ENCODE measurements around the gene TCERG1L.

TCERG1L gene

DNA sequence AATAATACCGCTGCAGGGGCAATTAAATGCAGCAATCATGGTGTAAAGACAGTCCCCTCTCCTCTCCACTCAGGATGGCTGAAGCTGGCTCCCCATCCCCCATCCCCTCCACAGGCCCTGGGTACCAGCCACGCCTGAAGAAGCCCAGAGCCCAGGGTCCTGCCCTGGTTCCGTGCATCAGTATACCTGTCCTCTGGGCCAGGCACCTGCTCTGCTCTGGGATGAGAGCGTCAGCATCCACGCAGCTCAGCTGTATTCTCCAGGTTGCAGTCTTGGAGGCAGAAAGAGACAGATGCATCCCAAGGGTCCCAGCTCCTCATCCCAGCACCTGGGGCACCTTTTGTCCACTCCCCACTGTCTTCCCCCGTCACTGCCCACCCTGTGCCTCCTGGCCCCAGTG, 233.8 kb downstream of the TCERG1L start:
- no peak for DNase-seq

DNA sequence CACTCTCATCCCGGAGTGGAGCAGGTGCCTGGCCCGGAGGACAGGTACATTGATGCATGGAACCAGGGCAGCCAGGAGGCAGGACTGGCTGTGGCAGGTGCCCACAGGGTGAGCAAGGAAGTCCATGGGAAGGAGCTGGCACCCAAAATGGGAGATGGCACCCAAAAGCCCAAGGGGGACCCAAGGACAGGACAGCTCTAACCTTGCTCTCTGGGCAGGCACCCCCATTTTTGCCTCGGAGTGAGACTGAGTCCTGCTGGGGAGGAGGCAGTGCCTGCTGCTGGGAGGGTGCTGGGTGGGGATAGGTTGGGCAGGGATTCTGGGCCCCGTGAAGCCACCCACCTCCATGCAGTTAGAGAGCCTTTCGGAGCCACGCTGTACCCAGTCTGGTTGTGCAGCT, 234.5 kb downstream of the TCERG1L start:
- no peak for DNase-seq

DNA sequence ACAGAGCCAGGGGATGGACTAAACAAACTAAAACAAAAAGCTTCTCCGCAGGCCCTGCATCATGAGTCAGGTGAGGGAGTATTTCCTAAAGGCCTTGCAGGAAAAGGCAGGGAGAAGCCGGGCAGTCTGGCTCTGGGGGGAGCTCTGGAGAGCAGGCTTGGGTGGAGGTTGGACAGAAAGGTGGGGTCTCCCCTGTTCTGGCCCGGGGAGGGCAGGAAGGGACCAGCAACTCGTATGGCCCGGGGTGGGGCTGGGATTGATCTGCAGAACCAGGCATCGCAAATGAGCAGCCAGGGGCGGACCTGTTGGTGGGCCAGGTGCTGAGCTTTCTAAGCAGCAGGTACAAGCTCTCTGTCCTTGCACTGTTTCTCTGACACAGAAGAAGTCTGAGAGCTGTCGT, 235.2 kb downstream of the TCERG1L start:
- no peak for DNase-seq

DNA sequence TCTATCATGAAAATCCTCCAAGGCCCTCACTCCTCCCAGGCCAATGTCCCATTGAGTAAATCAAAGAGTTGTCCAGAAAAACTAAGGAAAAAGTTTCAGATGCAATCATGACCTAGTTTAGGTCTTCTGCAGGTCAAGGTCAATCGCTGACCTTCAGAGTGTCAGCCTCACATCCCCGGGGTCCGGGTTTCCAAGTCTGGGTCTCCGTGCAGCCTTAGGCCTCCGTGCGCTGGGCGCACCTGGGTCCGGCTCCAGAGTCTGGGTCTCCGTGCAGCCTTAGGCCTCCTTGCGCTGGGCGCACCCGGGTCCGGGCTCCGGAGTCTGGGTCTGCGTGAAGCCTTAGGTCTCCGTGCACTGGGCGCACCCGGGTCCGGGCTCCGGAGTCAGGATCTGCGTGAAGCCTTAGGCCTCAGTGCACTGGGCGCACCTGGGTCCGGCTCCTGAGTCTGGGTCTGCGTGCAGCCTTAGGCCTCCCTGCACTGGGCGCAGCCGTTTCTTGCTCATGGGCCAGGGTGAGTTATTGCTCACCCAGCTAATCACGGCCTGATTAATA, 236.2 kb downstream of the TCERG1L start:
- no peak for DNase-seq

DNA sequence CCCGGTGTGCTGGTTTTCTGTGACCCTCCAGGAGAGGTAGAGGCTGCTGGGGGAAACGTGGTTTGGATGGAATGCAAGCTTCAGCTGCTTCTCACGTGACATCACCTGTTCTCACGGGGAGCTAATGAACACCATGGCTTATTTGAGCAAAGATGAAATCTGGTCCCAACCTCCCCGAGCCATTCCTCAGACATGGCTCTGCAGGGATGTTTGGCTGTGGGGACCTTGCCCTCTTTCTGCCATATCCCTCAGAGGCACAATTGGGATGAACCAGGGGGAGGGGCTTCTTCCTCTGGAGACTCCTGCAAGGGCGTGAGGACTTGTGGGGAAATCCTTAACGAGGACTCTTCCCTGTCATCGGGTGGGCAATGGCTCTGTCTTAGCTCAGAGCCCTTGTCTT, 236.8 kb downstream of the TCERG1L start:
- no peak for DNase-seq

DNA sequence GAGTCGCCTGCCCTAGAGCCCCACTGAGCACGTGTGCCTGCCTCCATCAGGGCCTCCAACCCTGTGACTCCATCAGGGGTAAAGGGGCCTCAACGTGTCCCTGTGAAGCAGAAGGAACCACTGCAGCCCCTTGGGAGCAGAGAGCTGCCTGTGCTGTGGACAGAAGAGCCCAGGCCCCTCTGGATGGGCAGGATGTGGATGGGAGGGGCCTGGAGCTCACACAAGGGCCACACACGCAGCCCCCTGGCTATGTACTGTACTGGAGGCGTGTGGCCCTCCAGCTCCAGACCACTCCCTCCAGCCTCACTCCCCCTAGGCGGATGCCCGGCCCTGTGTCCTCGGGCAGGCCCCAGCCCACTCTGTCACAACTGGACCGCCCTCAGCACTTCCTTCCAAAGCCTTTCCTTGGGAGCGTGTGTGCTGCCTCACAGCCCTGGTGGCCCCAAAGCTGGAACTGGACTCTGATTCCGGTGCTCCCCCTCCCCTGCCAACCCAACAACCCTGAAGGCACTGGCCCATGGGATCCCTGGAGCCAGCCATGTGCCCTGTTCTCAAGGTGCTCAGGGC, 238.0 kb downstream of the TCERG1L start:
- DNase-seq, result no peak

DNA sequence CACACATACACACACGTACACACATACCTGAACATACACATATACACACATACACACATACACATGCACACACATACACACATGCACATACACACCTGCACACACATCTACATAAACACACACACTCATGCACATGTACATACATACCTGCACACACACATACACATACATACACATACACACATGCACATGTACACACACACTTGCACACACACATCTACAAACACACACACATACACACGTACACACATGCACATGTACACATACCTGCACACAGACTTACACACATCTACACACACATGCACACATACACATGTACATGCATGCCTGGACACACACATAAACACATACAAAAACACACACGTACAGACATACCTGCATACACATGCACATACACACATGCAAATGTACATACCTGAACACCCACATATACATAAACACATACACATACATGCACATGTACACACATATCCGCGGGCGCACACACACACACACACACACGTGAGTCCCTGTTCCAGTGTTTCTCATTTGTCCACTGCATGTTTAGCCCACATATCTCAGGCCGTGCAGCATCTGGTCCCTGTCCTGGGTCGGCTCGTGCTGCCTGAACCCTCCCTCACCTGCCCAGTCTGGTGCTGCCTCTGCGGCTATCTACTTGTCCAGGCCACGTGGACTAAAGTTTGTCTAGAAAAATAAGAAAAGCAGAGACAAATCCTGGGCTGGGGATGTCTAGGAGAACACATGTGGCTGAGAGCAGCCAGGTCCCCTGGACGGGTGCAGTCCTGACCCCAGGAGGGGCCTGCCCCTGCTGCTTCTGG, 238.7 kb downstream of the TCERG1L start:
- DNase-seq, result no peak

DNA sequence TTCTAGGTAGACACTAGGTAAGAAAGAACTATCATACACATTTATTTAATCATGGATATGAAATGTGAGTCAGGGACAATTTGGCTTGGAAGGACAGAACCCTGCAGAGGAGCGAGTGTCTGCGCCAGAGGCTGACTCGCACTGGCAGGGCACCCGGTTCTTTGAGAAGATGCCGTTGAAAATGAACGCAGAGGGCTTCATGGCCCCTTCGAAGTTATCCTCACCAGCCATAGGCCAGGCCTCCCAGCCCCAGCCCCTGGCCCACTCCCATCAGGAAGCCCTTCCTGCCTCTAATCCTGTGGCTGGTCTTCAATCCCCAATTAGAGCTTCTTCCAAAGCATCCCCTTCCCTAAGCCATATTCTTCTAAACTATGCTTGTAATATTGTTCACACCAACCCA, 239.8 kb downstream of the TCERG1L start:
- no peak for DNase-seq

DNA sequence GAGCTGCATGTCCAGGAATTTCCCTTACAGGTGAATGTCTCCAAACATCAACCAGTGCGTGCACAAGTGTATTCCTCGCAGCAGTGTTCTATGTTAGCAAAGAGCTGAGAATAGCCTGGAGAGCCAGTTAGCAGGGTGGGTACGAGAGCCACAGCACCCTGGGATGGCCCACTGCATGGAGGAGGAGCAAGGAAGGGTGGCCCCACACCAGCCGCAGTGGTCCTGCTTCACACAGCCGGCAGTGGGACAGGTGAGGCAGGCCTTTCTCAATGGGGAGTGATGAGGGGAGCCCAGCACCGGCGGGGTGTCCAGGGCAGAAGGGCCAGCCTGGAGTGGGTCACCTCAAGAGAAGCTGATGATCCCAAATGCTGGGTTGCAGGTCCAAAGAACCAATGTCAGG, 240.7 kb downstream of the TCERG1L start:
- DNase-seq, result no peak

DNA sequence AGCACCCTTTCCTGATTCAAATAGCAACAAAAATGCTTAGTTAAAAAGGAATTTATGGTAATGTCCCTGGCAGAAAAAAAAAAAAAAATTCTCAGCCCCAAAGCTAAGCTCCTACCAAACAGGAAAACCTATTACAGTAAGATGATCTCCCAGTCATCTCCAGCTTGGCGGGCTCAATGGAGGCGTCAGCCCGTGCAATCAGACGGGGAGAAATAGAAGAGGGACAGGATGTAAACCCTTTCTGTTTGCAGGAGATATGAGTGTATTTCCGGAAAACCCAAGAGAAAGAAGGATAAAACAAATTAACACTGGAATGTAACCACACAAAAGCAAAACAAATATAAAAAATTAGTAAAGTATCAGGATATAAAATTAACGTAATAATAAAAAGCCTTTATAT, 242.8 kb downstream of the TCERG1L start:
- no peak for DNase-seq

DNA sequence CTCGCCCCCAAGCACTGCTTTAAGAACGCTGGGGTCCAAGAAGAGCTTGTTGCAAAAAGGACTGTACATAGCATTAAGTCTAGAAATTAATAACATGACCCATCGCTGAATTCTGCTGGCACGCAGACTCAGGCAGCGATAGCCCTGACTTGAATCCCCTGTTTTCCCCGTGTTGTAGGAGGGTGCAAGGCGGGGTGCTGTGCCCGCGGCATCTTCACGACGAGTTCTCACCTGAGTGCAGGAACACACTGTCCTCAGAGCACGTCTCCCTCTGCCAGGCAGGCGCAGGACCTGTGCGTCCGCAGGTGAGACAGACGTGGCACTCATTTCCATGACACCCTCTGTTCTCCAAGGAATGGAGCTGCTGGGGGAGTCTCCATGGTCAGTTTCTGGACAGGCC, 243.2 kb downstream of the TCERG1L start:
- DNase-seq, result no peak

DNA sequence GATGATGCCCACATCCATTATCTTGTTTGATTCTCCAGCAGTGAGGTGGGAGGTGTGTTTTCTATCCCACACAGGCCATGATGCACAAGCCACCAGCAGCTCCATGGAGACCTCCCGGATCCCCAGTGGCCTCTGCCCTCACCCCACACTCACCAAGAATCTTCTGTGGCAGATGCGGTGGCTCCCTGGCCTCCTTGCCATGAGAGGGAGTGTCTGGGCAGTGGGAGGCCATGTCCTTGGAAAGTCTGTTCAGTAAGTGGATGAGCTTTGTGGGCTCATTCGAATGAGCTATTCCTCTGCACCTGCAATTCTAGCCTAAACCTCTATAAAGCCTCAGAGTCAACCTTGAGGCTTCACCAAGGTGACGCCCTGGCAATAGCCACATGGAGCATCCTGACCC, 243.8 kb downstream of the TCERG1L start:
- DNase-seq, result no peak

DNA sequence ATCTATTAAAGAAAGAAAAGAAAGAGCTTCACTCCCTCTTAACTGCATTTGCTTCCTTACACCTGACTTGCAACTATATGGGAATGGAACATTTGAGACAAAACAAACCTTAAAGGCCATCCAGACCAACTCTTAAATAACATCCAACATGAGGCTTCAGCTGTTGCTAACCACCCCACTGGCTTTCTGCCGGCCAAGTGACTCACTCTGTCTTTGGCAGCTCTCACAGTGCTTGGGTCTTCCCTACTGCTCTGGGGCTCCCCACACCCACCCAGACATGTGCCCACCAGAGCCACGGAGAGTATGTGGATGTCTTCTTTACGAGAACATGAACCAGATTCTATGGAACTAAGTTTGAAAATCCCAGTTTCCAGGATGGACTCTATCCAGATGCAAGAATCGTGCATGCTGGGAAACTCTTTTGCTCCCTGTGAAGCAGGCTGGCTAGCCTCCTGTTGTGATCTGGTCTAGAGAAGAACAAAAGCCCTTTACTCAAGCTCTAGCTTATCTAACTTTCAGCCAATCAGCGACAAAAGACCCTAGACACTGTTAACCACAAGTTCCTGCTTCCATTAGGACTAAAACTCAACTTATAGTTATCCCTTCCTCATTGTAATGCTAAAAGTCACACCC, 245.7 kb downstream of the TCERG1L start:
- no peak for DNase-seq

DNA sequence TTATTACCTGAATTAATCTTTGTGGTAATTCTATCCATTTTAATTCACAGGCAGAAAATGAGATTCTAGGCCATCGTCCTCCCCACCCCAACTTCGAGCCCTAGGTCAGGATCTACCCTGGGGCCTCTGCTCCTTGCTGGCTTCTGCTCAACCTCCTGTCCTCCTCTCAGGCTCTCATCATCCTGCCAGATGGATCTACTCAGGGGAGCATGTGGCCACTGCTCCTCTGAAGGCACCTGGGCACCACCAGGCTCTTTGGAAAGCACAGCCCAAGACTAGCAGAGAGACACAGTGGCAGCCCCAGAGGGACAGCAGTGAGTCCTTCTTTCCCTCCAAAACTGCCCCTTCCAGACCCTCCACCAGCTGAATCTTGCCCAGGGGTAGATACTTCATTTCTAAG, 248.2 kb downstream of the TCERG1L start:
- DNase-seq, result no peak

DNA sequence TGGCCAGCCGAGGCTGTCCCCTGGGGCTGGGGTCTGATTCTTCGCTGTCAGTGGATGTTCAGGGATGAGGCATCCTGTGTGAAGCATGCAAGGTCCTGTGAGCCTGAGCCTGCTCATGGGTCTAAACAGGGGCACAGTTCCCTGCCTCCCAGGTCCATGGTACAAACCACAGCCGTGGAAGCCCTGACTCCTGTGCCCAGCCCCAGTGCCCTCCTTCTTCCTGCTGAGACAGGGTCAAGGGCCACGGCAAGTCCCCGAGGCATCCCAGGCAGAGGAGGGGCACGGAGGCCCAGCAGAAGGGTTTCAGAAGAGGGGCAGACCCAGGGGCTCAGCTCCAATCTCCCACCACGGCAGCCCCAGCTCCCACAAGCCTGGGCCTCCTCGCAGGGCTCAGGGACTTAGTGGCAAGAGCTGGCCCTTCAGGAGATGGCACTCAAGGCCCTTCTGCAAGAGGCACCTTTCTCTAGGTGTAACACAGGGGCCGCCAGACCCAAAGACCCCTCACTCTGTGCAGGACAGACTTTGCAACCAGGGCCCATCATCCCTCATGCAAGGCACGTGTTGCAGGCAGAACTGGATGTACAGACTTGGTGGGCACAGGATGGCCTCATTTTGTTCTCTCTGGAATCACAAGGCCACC, 248.8 kb downstream of the TCERG1L start:
- DNase-seq, result no peak

DNA sequence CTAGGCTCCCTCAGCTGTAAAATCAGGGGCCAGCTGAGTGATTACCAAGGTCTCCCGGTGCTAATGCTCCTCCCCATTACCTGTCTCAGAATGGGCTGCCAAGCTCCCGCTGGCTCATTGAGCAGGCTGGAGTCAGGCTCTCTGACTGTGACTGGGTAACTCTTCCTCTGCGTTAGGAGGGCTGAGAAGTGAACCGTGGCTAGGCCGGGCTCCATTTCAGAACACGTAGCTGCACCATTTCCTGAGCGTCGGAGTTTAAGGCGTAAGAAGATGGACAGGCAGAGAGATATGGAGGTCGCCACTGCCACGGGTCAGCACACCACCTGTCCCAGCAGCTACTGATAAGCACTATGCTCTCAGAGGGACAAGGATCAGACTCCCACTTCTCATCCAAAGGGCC, 250.3 kb downstream of the TCERG1L start:
- DNase-seq, result no peak

DNA sequence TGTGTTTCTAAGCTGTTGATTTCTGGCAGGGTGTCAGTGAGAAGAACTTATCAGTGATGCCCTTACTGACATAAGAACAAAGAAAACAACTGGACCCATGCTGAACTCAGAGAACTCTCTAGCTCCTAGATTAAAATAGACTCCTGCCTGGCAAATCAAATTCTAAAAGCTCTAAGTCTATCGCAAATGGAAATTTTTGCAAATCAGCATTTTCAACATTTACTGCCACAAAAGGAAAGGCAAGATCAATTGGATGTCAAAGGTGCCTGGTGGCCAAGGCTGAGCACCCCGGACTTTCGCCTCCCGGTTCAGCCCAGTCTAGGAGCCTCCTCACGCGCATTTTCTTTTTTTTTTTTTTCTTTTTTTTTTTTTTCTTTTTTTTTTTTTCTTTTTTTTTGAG, 251.6 kb downstream of the TCERG1L start:
- DNase-seq, result no peak

DNA sequence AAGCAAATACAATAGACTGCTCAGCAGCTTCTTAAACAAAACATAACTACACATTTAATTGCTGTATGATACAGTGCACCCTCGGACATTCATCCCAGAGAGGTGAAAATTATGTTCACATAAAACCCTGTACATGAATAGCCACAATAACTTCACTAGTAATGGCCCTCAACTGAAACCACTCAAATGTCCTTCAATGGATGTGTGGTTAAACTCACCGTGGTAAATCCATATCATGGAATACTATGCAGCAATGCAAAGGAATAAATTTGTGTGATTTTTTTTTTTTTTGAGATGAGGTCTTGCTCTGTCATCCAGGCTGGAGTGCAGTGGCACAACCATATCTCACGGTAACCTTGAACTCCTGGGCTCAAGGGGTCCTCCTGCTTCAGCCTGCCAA, 252.7 kb downstream of the TCERG1L start:
- DNase-seq, result no peak

DNA sequence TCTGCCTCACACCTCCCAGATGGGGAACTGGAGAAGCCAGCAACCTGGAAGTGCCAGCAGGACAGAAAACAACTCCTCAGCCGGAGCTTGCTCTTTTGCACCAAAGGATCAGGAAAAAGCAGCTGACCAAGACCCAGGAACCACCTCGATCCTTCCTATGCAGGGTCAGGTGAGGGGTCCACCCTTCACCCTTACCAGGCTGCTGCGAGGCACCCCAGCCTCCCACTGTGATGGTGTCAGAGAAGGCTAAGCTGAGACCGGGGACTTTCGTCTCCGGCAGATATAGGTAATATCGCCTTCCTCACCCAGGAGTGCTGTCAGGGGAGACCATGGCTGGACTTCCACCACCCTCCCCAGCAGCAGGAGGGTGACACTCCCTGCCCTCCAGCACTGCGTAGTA, 254.7 kb downstream of the TCERG1L start:
- no peak for DNase-seq

DNA sequence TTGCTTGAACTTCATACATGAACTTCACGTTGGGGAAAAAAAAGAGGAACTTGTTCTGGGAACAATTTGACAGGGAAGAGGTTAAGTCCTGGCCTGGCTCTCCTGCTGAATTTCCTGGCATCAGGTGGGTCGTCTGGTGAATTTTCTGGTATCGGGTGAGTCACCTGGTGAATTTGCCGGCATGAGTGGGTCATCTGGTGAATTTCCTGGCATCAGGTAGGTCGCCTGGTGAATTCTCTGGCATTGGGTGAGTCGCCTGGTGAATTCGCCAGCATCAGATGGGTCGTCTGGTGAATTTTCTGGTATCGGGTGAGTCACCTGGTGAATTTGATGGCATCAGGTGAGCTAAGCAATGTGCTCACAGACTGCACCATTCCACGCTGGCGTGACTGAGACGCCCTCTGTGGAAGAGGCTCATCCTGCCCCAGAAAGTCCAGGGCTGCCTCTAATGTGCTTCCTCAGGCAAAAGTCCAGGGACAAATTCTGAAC, 255.4 kb downstream of the TCERG1L start:
- DNase-seq, result no peak

DNA sequence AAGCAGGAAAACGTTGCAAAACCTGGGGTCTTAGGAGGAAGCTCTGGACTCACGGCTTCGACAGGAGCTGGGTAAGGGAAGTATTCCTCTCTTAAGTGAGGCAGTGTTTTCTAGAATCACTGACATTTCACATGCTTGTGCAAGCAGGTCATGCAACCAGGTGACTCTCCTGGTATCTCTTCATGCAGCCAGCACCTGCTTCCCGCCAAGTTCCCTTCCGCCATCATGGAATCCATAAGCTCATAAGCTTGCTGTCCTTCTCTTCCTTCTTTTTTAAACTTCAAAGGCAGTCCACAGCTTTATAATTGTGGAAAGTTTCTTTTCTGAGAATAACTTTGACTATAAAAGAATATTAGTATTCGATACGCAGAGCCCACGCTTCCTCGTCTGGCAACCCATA, 256.1 kb downstream of the TCERG1L start:
- DNase-seq, result no peak

DNA sequence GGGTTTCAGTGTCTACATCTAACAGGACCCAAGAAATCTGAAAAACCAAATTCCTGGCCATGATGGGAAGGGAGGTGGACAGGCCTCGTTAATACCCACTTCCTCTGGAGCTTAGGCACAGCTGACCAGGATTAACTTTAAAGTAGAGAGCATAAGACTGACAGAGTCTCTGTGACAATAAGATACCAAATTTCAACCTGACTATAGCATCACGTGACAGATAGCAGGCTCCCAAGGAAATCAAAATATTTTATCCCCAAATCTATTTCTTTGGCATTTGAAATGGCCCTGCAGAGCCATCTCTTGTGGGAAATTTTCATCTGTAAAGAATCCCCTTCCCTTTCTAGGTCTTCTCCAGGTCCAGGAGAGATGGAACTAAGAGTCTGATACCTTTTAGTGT, 258.3 kb downstream of the TCERG1L start:
- no peak for DNase-seq

DNA sequence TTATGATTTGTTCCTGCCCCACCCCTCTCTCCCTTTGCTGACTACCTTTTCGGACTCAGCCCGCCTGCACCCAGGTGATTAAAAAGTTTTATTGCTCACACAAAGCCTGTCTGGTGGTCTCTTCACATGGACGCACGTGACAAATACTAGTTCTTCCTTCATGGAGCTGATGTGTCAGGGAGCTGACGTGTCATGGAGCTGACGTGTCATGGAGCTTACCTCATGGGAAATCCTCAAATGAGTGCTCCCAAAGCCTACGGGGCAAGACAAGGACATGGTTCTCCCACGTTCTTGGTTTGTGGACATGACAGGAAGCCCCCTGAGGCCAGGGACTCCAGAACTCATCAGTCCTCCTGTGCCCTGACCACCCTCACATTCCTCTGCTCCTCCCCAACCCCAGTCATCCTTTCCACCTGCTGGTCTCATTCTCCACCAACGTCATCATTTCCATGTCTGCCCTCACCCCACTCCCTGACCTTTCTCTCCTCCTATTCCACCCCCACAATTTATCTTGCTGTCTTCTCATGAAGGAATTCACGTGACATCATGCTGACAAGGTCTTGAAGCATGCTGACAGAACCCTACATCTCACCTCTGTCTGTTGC, 261.3 kb downstream of the TCERG1L start:
- no peak for DNase-seq

All from stimulated activated naive CD4-positive, alpha-beta T cell (primary cell).